DND-41 (cell line): ENCODE measurements around the gene NHERF2.

Experiments used
- ATAC-seq: fragments of 200-7000 bp; cut with Tn5 transposase; 3 replicates; pipeline ENCODE4 v1.9.1; 2021; ENCODE audit warnings: low read depth; ENCODE audit not compliant: insufficient read depth
- DNase-seq: peaks from one replicate; pipeline ENCODE4 v3.0.0-alpha.2; 2020
- H2AFZ ChIP-seq: 2 replicates; pipeline ENCODE4 v1.6.0; 2012; ENCODE audit warnings: low read depth, low read length
- H3K27ac ChIP-seq: 2 replicates; pipeline ENCODE4 v1.5.1; 2012; ENCODE audit warnings: low read length, inconsistent platforms
- H3K27me3 ChIP-seq: fragments of 200-600 bp; sonication (generic); 2 replicates; pipeline ENCODE4 v1.6.0; 2012; ENCODE audit warnings: low read length, mild to moderate bottlenecking, inconsistent platforms; ENCODE audit not compliant: insufficient read depth, poor library complexity
- H3K36me3 ChIP-seq: 2 replicates; pipeline ENCODE4 v1.5.1; 2012; ENCODE audit warnings: low read length, inconsistent platforms; ENCODE audit not compliant: insufficient read depth
- H3K4me1 ChIP-seq: 2 replicates; pipeline ENCODE4 v1.5.1; 2012; ENCODE audit warnings: mild to moderate bottlenecking, low read length; ENCODE audit not compliant: insufficient read depth
- H3K4me2 ChIP-seq: 2 replicates; pipeline ENCODE4 v1.6.0; 2012; ENCODE audit warnings: mild to moderate bottlenecking, moderate library complexity, low read length, inconsistent platforms; ENCODE audit not compliant: insufficient read depth
- H3K4me3 ChIP-seq, 2 experiments: fragments of 200-600 bp in 1 of 2; shearing (Covaris generic) in 1 of 2; 2 replicates each; pipeline ENCODE4 v1.5.1; 2012 to 2016; ENCODE audit warnings: inconsistent platforms in 2 of 2, low read length in 2 of 2, mild to moderate bottlenecking in 2 of 2, low read depth in 1 of 2, moderate library complexity in 1 of 2
- H3K79me2 ChIP-seq: 2 replicates; pipeline ENCODE4 v1.6.0; 2012; ENCODE audit warnings: low read length, inconsistent platforms; ENCODE audit not compliant: insufficient read depth
- H3K9ac ChIP-seq: 2 replicates; pipeline ENCODE4 v1.6.0; 2012; ENCODE audit warnings: low read depth, mild to moderate bottlenecking, inconsistent platforms, low read length, moderate library complexity
- H3K9me3 ChIP-seq: 2 replicates; pipeline ENCODE4 v1.5.1; 2012; ENCODE audit warnings: low read length, moderate library complexity, mild to moderate bottlenecking, inconsistent platforms; ENCODE audit not compliant: insufficient read depth, severe bottlenecking
- H4K20me1 ChIP-seq: 2 replicates; pipeline ENCODE4 v1.6.0; 2012; ENCODE audit warnings: low read length; ENCODE audit not compliant: insufficient read depth
- CTCF ChIP-seq: IDR thresholded peaks from 2 replicates; pipeline ENCODE4 v1.5.1; 2012; ENCODE audit warnings: borderline replicate concordance, low read length, moderate library complexity, mild to moderate bottlenecking; ENCODE audit not compliant: poor library complexity, severe bottlenecking; ENCODE audit errors: extremely low read depth
- EZH2 ChIP-seq: IDR thresholded peaks from 3 replicates; pipeline ENCODE4 v1.6.1; 2012; ENCODE audit warnings: borderline replicate concordance, low read depth, mild to moderate bottlenecking, moderate library complexity, low read length, inconsistent platforms; ENCODE audit not compliant: severe bottlenecking

Gene NHERF2

GRCh38 chr16:2003231-2003826, 23.4 kb upstream of the NHERF2 start:
- no peak overlapping the region for H3K27ac ChIP-seq
- peaks cover 96% of the 10 kb centered on the region for H3K36me3 ChIP-seq
- H4K20me1 ChIP-seq, result peaks cover 69% of the 10 kb centered on the region
- H3K4me3 ChIP-seq, result no peak overlapping the region
- H2AFZ ChIP-seq, result no peak overlapping the region
- TF ChIP-seq EZH2, result no peak
- no peak for TF ChIP-seq CTCF
- H3K9ac ChIP-seq, result no peak overlapping the region
- DNase-seq, result no peak
- H3K79me2 ChIP-seq, result peaks cover 51% of the 10 kb centered on the region
- peaks cover 29% of the 10 kb centered on the region for H3K4me1 ChIP-seq
- no peak overlapping the region for H3K4me2 ChIP-seq
- no peak for ATAC-seq
- no peaks in the 10 kb centered on the region for H3K27me3 ChIP-seq
- H3K9me3 ChIP-seq, result no peaks in the 10 kb centered on the region

- peaks cover 89% of the 10 kb centered on the region for H3K36me3 ChIP-seq
- DNase-seq (peak; percentile 82), ATAC-seq (peak; percentile 82)
- H3K4me1 ChIP-seq, result peaks cover 36% of the 10 kb centered on the region
- no peak overlapping the region for H2AFZ ChIP-seq
- no peak overlapping the region for H3K27ac ChIP-seq
- H3K4me3 ChIP-seq, result no peak overlapping the region
- TF ChIP-seq CTCF (peak; percentile 79), EZH2 (no peak)
- H3K27me3 ChIP-seq, result no peaks in the 10 kb centered on the region
- peaks cover 75% of the 10 kb centered on the region for H4K20me1 ChIP-seq
- peaks cover 58% of the 10 kb centered on the region for H3K79me2 ChIP-seq
- H3K9ac ChIP-seq, result no peak overlapping the region
- no peaks in the 10 kb centered on the region for H3K9me3 ChIP-seq
- H3K4me2 ChIP-seq, result no peak overlapping the region
These were observed 22.7 kb upstream of the NHERF2 start for GRCh38 chr16:2003827-2004641.

- Histone ChIP-seq H3K4me1 (peaks cover 36% of the 10 kb centered on the region), H3K4me2 (no peak overlapping the region), H3K27ac (no peak overlapping the region), H3K79me2 (peaks cover 65% of the 10 kb centered on the region), H4K20me1 (peaks cover 74% of the 10 kb centered on the region), H3K4me3 (no peak overlapping the region), H3K36me3 (peaks cover 80% of the 10 kb centered on the region), H3K9me3 (no peaks in the 10 kb centered on the region), H3K9ac (no peak overlapping the region), H2AFZ (no peak overlapping the region), H3K27me3 (no peaks in the 10 kb centered on the region)
- TF ChIP-seq CTCF (no peak), EZH2 (no peak)
- DNase-seq (no peak), ATAC-seq (no peak)
These were observed 21.7 kb upstream of the NHERF2 start for GRCh38 chr16:2004795-2005517.
